Left ventricle myocardium inferior (tissue), 1 donor: Measurements from ENCODE around the gene MAPK8IP3. TPM values are rescaled to one million over a fixed set of nuclear protein-coding genes. Genes with fewer than 3 reads are reported as not detected.

ENCODE experiments used
- DNase-seq: peaks from one replicate; pipeline ENCODE4 v3.0.0-alpha.2; 2020
- H3K27ac ChIP-seq: fragments of 200-600 bp; replicated peaks from 2 replicates; pipeline ENCODE4 v1.8.0; 2021
- H3K27me3 ChIP-seq: fragments of 200-600 bp; 2 replicates; pipeline ENCODE4 v1.8.0; 2021; ENCODE audit warnings: low read depth
- H3K36me3 ChIP-seq: fragments of 200-600 bp; 2 replicates; pipeline ENCODE4 v1.8.0; 2021
- H3K4me1 ChIP-seq: fragments of 200-600 bp; 2 replicates; pipeline ENCODE4 v1.8.0; 2021
- H3K4me3 ChIP-seq: fragments of 200-600 bp; 2 replicates; pipeline ENCODE4 v1.8.0; 2021; ENCODE audit warnings: mild to moderate bottlenecking, moderate library complexity
- H3K9me3 ChIP-seq: fragments of 200-600 bp; replicated peaks from 2 replicates; pipeline ENCODE4 v1.8.0; 2021
- CTCF ChIP-seq: fragments of 200-600 bp; IDR thresholded peaks from 2 replicates; pipeline ENCODE4 v1.8.0; 2021; ENCODE audit warnings: antibody characterized with exemption, mild to moderate bottlenecking, borderline replicate concordance
- intact Hi-C: fragments of 100-400 bp; cut with micrococcal nuclease; formaldehyde crosslinking; loops from one replicate; pipeline ENCODE4 v1.11.0; 2022
- total RNA-seq: library from RNA; stranded (reverse); fragmentation: NEBNext Ultra II Directional; extraction: Animal tissue kit (Norgen Biotek cat#: 25700); gene quantifications from one replicate; pipeline ENCODE4 v1.2.1, GENCODE V29; 2021
- donor health status: DM: no; HTN: yes; CAD: no; lungs with severe emphysema.

Gene MAPK8IP3
- total RNA-seq, 1 donor from 2014 or later, result 56.0 TPM

GRCh38 chr16:1790611-1791255, 84.7 kb downstream of the MAPK8IP3 start:
- Histone ChIP-seq H3K27ac (no peak overlapping the region), H3K9me3 (no peaks in the 10 kb centered on the region), H3K36me3 (peaks cover 45% of the 10 kb centered on the region), H3K27me3 (no peaks in the 10 kb centered on the region), H3K4me3 (no peak overlapping the region), H3K4me1 (peaks cover 6% of the 10 kb centered on the region)
- intact Hi-C loops, result no loop called here
- TF ChIP-seq CTCF, result no peak
- DNase-seq, result no peak

GRCh38 chr16:1791256-1791942, 85.4 kb downstream of the MAPK8IP3 start:
- Histone ChIP-seq H3K9me3 (no peaks in the 10 kb centered on the region), H3K4me1 (no peaks in the 10 kb centered on the region), H3K4me3 (no peak overlapping the region), H3K27me3 (no peaks in the 10 kb centered on the region), H3K27ac (no peak overlapping the region), H3K36me3 (peaks cover 42% of the 10 kb centered on the region)
- TF ChIP-seq CTCF, result no peak
- no peak for DNase-seq
- intact Hi-C loops, result no loop called here

- Histone ChIP-seq H3K27me3 (no peaks in the 10 kb centered on the region), H3K36me3 (peaks cover 34% of the 10 kb centered on the region), H3K9me3 (no peaks in the 10 kb centered on the region), H3K4me3 (no peak overlapping the region), H3K27ac (no peak overlapping the region), H3K4me1 (no peaks in the 10 kb centered on the region)
- intact Hi-C loops, result no loop called here
- no peak for DNase-seq
- TF ChIP-seq CTCF, result no peak
These were observed 86.2 kb downstream of the MAPK8IP3 start for GRCh38 chr16:1791943-1792812.

- intact Hi-C loops, result no loop called here
- Histone ChIP-seq H3K9me3 (peaks cover 6% of the 10 kb centered on the region), H3K27ac (no peak overlapping the region), H3K4me1 (no peaks in the 10 kb centered on the region), H3K36me3 (peaks cover 26% of the 10 kb centered on the region), H3K27me3 (no peaks in the 10 kb centered on the region), H3K4me3 (no peak overlapping the region)
- TF ChIP-seq CTCF, result no peak
- DNase-seq, result no peak
These were observed 87.0 kb downstream of the MAPK8IP3 start for GRCh38 chr16:1792836-1793577.
